Putamen (tissue), 1 donor: ENCODE data around the gene ASGR2.
"Not testable (repeated sequence)": the region's sequence is repeated elsewhere in the genome, so short reads cannot be mapped to it uniquely, and the experiment has no call there.

Source experiments
- DNase-seq: peaks from one replicate; pipeline ENCODE4 v3.0.0-alpha.2; 2016; ENCODE audit warnings: low spot score

Gene ASGR2

GRCh38 chr17:7124923-7125322 lies 10.3 kb upstream of the ASGR2 start:
- DNase-seq = no peak

GRCh38 chr17:7123844-7124243 lies 9.2 kb upstream of the ASGR2 start:
- no peak for DNase-seq

GRCh38 chr17:7122381-7122780 lies 7.8 kb upstream of the ASGR2 start:
- DNase-seq = no peak

GRCh38 chr17:7120635-7121034 lies 6.0 kb upstream of the ASGR2 start:
- not testable (repeated sequence) for DNase-seq

- no peak for DNase-seq
Observed at GRCh38 chr17:7120123-7120522, 5.5 kb upstream of the ASGR2 start.

- no peak for DNase-seq
Observed at GRCh38 chr17:7119314-7119713, 4.7 kb upstream of the ASGR2 start.

GRCh38 chr17:7114875-7115614 lies 423 bp upstream of the ASGR2 start:
- no peak for DNase-seq

- DNase-seq = no peak
Observed at GRCh38 chr17:7113273-7114071, 1.1 kb downstream of the ASGR2 start.

GRCh38 chr17:7112510-7113108 lies 2.0 kb downstream of the ASGR2 start:
- no peak for DNase-seq

GRCh38 chr17:7111784-7112509 lies 2.7 kb downstream of the ASGR2 start:
- no peak for DNase-seq

GRCh38 chr17:7110617-7111306 lies 3.9 kb downstream of the ASGR2 start:
- DNase-seq = no peak

- no peak for DNase-seq
Observed at GRCh38 chr17:7109461-7110322, 4.9 kb downstream of the ASGR2 start.

GRCh38 chr17:7108981-7109380 lies 5.6 kb downstream of the ASGR2 start:
- no peak for DNase-seq

- DNase-seq = no peak
Observed at GRCh38 chr17:7108560-7108925, 6.1 kb downstream of the ASGR2 start.

GRCh38 chr17:7107795-7108559 lies 6.6 kb downstream of the ASGR2 start:
- no peak for DNase-seq

GRCh38 chr17:7107012-7107754 lies 7.4 kb downstream of the ASGR2 start:
- no peak for DNase-seq

GRCh38 chr17:7102421-7102820 lies 12.2 kb downstream of the ASGR2 start:
- no peak for DNase-seq

GRCh38 chr17:7101531-7101930 lies 13.1 kb downstream of the ASGR2 start:
- no peak for DNase-seq

- DNase-seq = not testable (repeated sequence)
Observed at GRCh38 chr17:7100641-7101379, 13.8 kb downstream of the ASGR2 start.
